NB4 (cell line): ENCODE measurements around the gene ZNF365.

Source experiments
- POLR2A ChIP-seq: IDR thresholded peaks from 2 replicates; pipeline ENCODE4 v1.6.1; 2011; ENCODE audit warnings: mild to moderate bottlenecking; ENCODE audit not compliant: insufficient read length; ENCODE audit errors: extremely low read depth
- TF ChIP-seq, protein P1 (sequence below): IDR thresholded peaks from one replicate; pipeline ENCODE4 v1.5.1; 2012; ENCODE audit warnings: low read depth, low read length
- TF ChIP-seq, protein P2 (sequence below): IDR thresholded peaks from 2 replicates; pipeline ENCODE4 v1.6.1; 2011; ENCODE audit warnings: low read depth, low read length

DNA sequence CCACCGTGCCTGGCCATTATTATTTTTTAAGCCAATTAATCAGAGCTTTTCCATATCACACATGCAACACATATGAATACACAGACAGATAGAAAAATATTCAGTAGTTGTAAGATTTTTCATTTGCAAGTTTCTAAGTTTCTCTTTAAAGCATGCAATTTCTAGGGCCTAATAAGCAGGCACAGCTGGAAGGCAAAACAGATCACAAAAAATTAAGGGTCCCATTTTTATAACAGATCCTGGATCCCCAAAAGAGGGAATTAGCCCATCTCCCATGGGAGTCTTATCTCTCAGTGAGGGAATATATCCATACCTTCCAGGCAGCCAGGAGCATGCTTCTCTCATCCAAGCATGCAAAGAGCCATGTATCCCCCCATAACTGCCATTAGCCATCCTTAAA, 31.2 kb upstream of the ZNF365 start:
- TF ChIP-seq, protein P1, sequence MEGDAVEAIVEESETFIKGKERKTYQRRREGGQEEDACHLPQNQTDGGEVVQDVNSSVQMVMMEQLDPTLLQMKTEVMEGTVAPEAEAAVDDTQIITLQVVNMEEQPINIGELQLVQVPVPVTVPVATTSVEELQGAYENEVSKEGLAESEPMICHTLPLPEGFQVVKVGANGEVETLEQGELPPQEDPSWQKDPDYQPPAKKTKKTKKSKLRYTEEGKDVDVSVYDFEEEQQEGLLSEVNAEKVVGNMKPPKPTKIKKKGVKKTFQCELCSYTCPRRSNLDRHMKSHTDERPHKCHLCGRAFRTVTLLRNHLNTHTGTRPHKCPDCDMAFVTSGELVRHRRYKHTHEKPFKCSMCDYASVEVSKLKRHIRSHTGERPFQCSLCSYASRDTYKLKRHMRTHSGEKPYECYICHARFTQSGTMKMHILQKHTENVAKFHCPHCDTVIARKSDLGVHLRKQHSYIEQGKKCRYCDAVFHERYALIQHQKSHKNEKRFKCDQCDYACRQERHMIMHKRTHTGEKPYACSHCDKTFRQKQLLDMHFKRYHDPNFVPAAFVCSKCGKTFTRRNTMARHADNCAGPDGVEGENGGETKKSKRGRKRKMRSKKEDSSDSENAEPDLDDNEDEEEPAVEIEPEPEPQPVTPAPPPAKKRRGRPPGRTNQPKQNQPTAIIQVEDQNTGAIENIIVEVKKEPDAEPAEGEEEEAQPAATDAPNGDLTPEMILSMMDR: no peak
- TF ChIP-seq POLR2A: no peak
- TF ChIP-seq, protein P2, sequence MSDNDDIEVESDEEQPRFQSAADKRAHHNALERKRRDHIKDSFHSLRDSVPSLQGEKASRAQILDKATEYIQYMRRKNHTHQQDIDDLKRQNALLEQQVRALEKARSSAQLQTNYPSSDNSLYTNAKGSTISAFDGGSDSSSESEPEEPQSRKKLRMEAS: no peak
